ENCODE results near the gene FNDC10. TPM values are rescaled to one million over a fixed set of nuclear protein-coding genes. Genes with fewer than 3 reads are reported as not detected.

Gene FNDC10
- polyA plus RNA-seq, 1 experiment = 1.4 TPM

- H3K9me3 ChIP-seq (ENCODE audit: control insufficient read depth, insufficient read depth, low read length) = no peaks in the 10 kb centered on the region; the same call in 1 of the 2 replicates
- CTCF ChIA-PET = no interaction called here
- H3K27ac ChIP-seq (ENCODE audit: low read depth, low read length) = no peak overlapping the region
- H3K4me3 ChIP-seq (ENCODE audit: low read depth, low read length) = no peak overlapping the region
- no peak for DNase-seq (ENCODE audit: low read depth, low spot score)
- H3K27me3 ChIP-seq (ENCODE audit: control insufficient read depth, insufficient read depth, low read length) = no peaks in the 10 kb centered on the region
- POLR2A ChIA-PET = interaction anchor here (0.5 kb wide), 1 partner anchor 254 kb away, joined by 7 read pairs; no protein-coding TSS in a partner anchor
- TF ChIP-seq CTCF (IDR thresholded peaks at IDR 0.05; ENCODE audit: low read depth, low read length) = no peak
These were observed 23.9 kb upstream of the FNDC10 start for GRCh38 chr1:1623631-1624442.

- CTCF ChIA-PET = no interaction called here
- no peak for DNase-seq (ENCODE audit: low read depth, low spot score)
These were observed 23.3 kb upstream of the FNDC10 start for GRCh38 chr1:1623181-1623630.

GRCh38 chr1:1622788-1623094 is 22.8 kb upstream of the FNDC10 start:
- H3K27me3 ChIP-seq (ENCODE audit: control insufficient read depth, insufficient read depth, low read length) = no peaks in the 10 kb centered on the region
- no peak for TF ChIP-seq CTCF (IDR thresholded peaks at IDR 0.05; ENCODE audit: low read depth, low read length)
- ChIA-PET POLR2A (no interaction called here), CTCF (no interaction called here)
- H3K27ac ChIP-seq (ENCODE audit: low read depth, low read length) = no peak overlapping the region
- H3K4me3 ChIP-seq (ENCODE audit: low read depth, low read length) = no peak overlapping the region
- no peaks in the 10 kb centered on the region; the same call in 1 of the 2 replicates for H3K9me3 ChIP-seq (ENCODE audit: control insufficient read depth, insufficient read depth, low read length)
- DNase-seq (ENCODE audit: low read depth, low spot score) = no peak

More at GRCh38 chr1:1623181-1623630, 23.3 kb upstream of the FNDC10 start:
- TF ChIP-seq CTCF (IDR thresholded peaks at IDR 0.05; ENCODE audit: low read depth, low read length) = no peak
- H3K9me3 ChIP-seq (ENCODE audit: control insufficient read depth, insufficient read depth, low read length) = no peaks in the 10 kb centered on the region; the same call in 1 of the 2 replicates
- POLR2A ChIA-PET = no interaction called here
- no peaks in the 10 kb centered on the region for H3K27me3 ChIP-seq (ENCODE audit: control insufficient read depth, insufficient read depth, low read length)
- H3K27ac ChIP-seq (ENCODE audit: low read depth, low read length) = no peak overlapping the region
- no peak overlapping the region for H3K4me3 ChIP-seq (ENCODE audit: low read depth, low read length)

GRCh38 chr1:1622010-1622787 is 22.3 kb upstream of the FNDC10 start:
- no peak for DNase-seq (ENCODE audit: low read depth, low spot score)
- Histone ChIP-seq H3K9me3 (ENCODE audit: control insufficient read depth, insufficient read depth, low read length) (no peaks in the 10 kb centered on the region; the same call in 1 of the 2 replicates), H3K27ac (ENCODE audit: low read depth, low read length) (no peak overlapping the region), H3K27me3 (ENCODE audit: control insufficient read depth, insufficient read depth, low read length) (no peaks in the 10 kb centered on the region), H3K4me3 (ENCODE audit: low read depth, low read length) (no peak overlapping the region)
- no peak for TF ChIP-seq CTCF (IDR thresholded peaks at IDR 0.05; ENCODE audit: low read depth, low read length)
- ChIA-PET POLR2A (no interaction called here), CTCF (no interaction called here)
